ENCODE measurements around the gene ABR.

GRCh38 chr17:967122-967521, 212.7 kb downstream of the ABR start:
- no peak for TF ChIP-seq CTCF (IDR thresholded peaks at IDR 0.05)
- TF ChIP-seq POLR2AphosphoS5 (IDR thresholded peaks at IDR 0.05; ENCODE audit: low read depth, low read length): no peak
- no peak for TF ChIP-seq REST (IDR thresholded peaks at IDR 0.05; ENCODE audit: insufficient read depth in 1 of 2, low read depth in 2 of 2, low read length in 1 of 2)
- TF ChIP-seq TCF7L2 (IDR thresholded peaks at IDR 0.05; ENCODE audit: low read depth, low read length): no peak
